Myometrial cell (primary cell): ENCODE data around the gene RAB7B. TPM values are rescaled to one million over a fixed set of nuclear protein-coding genes. Genes with fewer than 3 reads are reported as not detected.

Experiments
- total RNA-seq: library from RNA; depleted of rRNA; stranded (reverse); fragments of >200 nt; gene quantifications from 2 replicates; pipeline ENCODE4 v1.2.3, GENCODE V29; 2015

RAB7B gene, protein sequence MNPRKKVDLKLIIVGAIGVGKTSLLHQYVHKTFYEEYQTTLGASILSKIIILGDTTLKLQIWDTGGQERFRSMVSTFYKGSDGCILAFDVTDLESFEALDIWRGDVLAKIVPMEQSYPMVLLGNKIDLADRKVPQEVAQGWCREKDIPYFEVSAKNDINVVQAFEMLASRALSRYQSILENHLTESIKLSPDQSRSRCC
- 6.2 and 6.3 TPM in 2 replicates for total RNA-seq

DNA sequence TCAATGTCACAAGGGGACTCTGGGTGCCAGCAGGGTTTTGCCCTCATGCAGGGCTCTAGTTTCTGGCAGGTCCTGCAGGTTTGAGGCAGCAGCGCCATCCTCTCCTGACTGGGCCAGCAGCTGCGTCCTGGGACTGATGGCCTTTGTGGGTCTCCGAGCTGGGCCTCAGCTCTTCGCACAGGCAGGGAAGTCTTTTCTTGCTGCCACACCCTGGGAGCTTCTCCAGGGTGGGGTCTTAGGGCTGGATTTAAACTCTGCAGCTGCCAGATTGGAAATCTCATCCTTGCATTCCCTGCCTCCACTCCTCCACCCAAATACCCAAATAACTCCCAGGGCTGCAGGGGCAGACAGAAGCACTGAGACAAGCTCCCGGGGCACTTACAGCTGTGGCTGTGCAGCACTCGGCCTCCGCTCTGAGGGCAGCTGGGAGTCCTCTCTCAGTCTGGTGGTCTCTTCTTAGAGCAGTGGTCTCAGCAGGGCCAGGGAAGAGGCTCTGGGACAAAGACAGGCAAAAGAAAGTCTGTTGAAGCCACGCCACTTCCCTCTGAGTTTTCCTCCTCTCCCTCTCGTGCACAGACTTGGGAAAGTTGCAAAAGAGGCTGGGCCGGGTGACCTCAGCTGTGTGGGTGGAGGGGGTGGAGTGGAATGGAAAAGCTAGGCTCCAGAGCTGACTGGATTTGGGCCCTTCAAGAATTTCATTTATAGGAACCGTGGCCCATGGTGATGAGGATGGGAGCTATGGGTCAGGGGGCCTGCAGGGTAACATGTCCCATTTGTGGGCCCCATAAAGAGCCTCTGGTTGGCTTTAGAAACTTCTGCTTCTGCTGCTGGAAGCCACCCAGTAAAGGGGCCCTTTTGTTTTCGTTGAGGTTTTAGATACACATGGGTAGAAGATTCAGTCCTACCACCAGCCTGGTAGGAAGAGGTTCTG lies at the start of gene RAB7B:
Gene RAB7B (minus strand): TSS at position 525 of the 931 bp plus-strand sequence. CDS start 9,260 bp downstream, outside the sequence.

GRCh38 chr1:206023695-206024094 lies 20.5 kb upstream of the RAB7B start, which contains the start of gene CTSE:
Gene CTSE, minus strand, starts transcription at chr1:206023895. Its CDS starts 104 bp downstream, at chr1:206023791.

DNA sequence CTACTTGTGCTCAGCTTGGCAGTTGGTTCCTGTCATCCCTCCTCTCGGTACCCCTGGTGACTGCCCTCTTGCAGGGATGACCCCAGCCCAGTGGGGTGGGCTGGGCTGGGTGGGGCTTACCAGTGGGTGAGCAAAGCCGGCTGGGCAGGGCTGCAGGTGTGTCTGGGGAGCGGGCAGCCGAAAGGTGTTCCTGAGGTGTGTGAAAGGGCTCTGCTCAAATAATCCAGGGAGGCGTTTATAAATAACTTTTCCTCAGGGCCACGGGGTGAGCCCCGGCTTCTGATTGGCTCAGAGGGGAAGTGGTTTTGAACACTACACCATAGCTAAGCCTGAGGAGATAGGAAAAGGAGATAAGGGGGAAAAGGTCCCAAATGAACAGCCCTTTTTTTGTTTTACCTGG lies 60.0 kb downstream of the RAB7B start, which contains the start of gene SLC26A9:
Gene SLC26A9 (minus strand): TSS at position 212 of the 400 bp plus-strand sequence. CDS start 7,636 bp downstream, outside the sequence.

Other genes with a start within 250 kb of the RAB7B start
- gene RAB29, start 227.9 kb downstream of the RAB7B start, total RNA-seq: 5.1 and 6.6 TPM in 2 replicates
- gene SLC41A1, start 190.2 kb downstream of the RAB7B start, total RNA-seq: 11.5 and 18.8 TPM in 2 replicates
- not detected in 2 replicates for gene PM20D1, start 153.3 kb downstream of the RAB7B start, total RNA-seq
- gene SLC26A9, start 59.9 kb downstream of the RAB7B start, total RNA-seq: not detected in 2 replicates
- 0.18 TPM in 1 of 2 replicates, not detected in the other for gene CTSE, start 20.5 kb upstream of the RAB7B start, total RNA-seq
- not detected in 2 replicates for gene RHEX, start 49.8 kb upstream of the RAB7B start, total RNA-seq
- gene AVPR1B, start 114.0 kb upstream of the RAB7B start, total RNA-seq: not detected in 2 replicates
- gene FAM72A, start 199.4 kb upstream of the RAB7B start, total RNA-seq: 1.7 and 4.1 TPM in 2 replicates
- 21.9 and 36.7 TPM in 2 replicates for gene SRGAP2, start 200.1 kb upstream of the RAB7B start, total RNA-seq